ENCODE data around the gene NEU4.
A peak's percentile ranks its signal among the peaks of the same experiment; 100 is the strongest.

The NEU4 gene

GRCh38 chr2:241854342-241855244, 45.6 kb downstream of the NEU4 start:
- no peak for DNase-seq

- no peak for DNase-seq
Observed at GRCh38 chr2:241855245-241855887, 46.4 kb downstream of the NEU4 start.

- DNase-seq, result no peak
Observed at GRCh38 chr2:241855888-241856422, 47.0 kb downstream of the NEU4 start.

GRCh38 chr2:241857041-241857541, 48.1 kb downstream of the NEU4 start:
- DNase-seq, result no peak

- DNase-seq, result no peak
Observed at GRCh38 chr2:241857572-241858121, 48.7 kb downstream of the NEU4 start.

- no peak for DNase-seq
Observed at GRCh38 chr2:241858206-241859016, 49.4 kb downstream of the NEU4 start, which contains the start of gene PDCD1. Gene PDCD1, minus strand, starts transcription at chr2:241858894. Its CDS starts 56 bp downstream, at chr2:241858838.

GRCh38 chr2:241859017-241859435, 50.0 kb downstream of the NEU4 start:
- DNase-seq, result no peak

- DNase-seq, result peak; percentile 12
Observed at GRCh38 chr2:241859436-241860183, 50.6 kb downstream of the NEU4 start.

- DNase-seq, result no peak
Observed at GRCh38 chr2:241860184-241861078, 51.4 kb downstream of the NEU4 start.

- no peak for DNase-seq
Observed at GRCh38 chr2:241861264-241861663, 52.3 kb downstream of the NEU4 start.

- no peak for DNase-seq
Observed at GRCh38 chr2:241862093-241862492, 53.1 kb downstream of the NEU4 start.

- DNase-seq, result no peak
Observed at GRCh38 chr2:241862775-241863535, 54.0 kb downstream of the NEU4 start.

GRCh38 chr2:241863536-241863954, 54.6 kb downstream of the NEU4 start:
- DNase-seq, result peak; percentile 24

GRCh38 chr2:241864168-241864849, 55.3 kb downstream of the NEU4 start:
- no peak for DNase-seq

- DNase-seq, result no peak
Observed at GRCh38 chr2:241864850-241865213, 55.8 kb downstream of the NEU4 start.

GRCh38 chr2:241865416-241865956, 56.5 kb downstream of the NEU4 start:
- no peak for DNase-seq

- peak; percentile 10 for DNase-seq
Observed at GRCh38 chr2:241865957-241866789, 57.2 kb downstream of the NEU4 start.
